ENCODE measurements around the gene PHIP. TPM values are rescaled to one million over a fixed set of nuclear protein-coding genes. Genes with fewer than 3 reads are reported as not detected.

Gene PHIP
- total and polyA plus RNA-seq, 9 donors: 11.2 to 38.5 (median 27.3) TPM

DNA sequence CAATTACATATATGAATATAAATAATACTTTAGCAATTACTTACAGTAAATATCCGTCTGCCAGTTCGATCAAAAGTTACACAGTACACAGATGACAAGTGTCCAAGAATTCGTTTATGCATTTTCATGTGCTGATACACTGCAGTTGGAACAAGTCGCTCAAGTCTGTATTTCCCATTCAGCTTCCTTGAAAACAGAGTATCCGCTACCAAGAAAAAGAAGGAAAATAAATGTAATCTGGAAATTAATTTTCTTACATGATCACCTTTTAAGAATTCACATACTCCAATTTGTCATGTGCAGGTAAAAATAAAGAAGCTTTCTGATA is 35.3 kb downstream of the PHIP start:
- Histone ChIP-seq H3K27me3 (no peaks in the 10 kb centered on the region), H3K36me3 (no peaks in the 10 kb centered on the region), H3K4me3 (no peak overlapping the region), H3K27ac (no peak overlapping the region), H3K4me1 (ENCODE audit: insufficient read depth) (peaks cover 2% of the 10 kb centered on the region), H3K9me3 (no peaks in the 10 kb centered on the region)
- WGBS, 3 donors: 77 to 87% (median 79%) methylated on average over 5 of the region's 5 CpGs
- no peak for TF ChIP-seq POLR2A (IDR thresholded peaks at IDR 0.05)
- no peak for TF ChIP-seq EP300 (IDR thresholded peaks at IDR 0.05)
- TF ChIP-seq, protein P1, sequence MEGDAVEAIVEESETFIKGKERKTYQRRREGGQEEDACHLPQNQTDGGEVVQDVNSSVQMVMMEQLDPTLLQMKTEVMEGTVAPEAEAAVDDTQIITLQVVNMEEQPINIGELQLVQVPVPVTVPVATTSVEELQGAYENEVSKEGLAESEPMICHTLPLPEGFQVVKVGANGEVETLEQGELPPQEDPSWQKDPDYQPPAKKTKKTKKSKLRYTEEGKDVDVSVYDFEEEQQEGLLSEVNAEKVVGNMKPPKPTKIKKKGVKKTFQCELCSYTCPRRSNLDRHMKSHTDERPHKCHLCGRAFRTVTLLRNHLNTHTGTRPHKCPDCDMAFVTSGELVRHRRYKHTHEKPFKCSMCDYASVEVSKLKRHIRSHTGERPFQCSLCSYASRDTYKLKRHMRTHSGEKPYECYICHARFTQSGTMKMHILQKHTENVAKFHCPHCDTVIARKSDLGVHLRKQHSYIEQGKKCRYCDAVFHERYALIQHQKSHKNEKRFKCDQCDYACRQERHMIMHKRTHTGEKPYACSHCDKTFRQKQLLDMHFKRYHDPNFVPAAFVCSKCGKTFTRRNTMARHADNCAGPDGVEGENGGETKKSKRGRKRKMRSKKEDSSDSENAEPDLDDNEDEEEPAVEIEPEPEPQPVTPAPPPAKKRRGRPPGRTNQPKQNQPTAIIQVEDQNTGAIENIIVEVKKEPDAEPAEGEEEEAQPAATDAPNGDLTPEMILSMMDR (IDR thresholded peaks at IDR 0.05): no peak
- no peak for DNase-seq
- intact Hi-C loops (cut with DNase I): no loop called here

GRCh38 chr6:79042088-79042798 is 35.8 kb downstream of the PHIP start:
- no peak for DNase-seq
- Histone ChIP-seq H3K36me3 (no peaks in the 10 kb centered on the region), H3K4me3 (no peak overlapping the region), H3K27ac (no peak overlapping the region), H3K27me3 (no peaks in the 10 kb centered on the region), H3K9me3 (no peaks in the 10 kb centered on the region), H3K4me1 (ENCODE audit: insufficient read depth) (peaks cover 2% of the 10 kb centered on the region)
- no peak for TF ChIP-seq POLR2A (IDR thresholded peaks at IDR 0.05)
- no peak for TF ChIP-seq EP300 (IDR thresholded peaks at IDR 0.05)
- TF ChIP-seq, protein P1 (IDR thresholded peaks at IDR 0.05): no peak
- intact Hi-C loops (cut with DNase I): no loop called here
- 54 to 65% (median 60%) methylated on average over 1 of the region's 1 CpG for WGBS, 3 donors

DNA sequence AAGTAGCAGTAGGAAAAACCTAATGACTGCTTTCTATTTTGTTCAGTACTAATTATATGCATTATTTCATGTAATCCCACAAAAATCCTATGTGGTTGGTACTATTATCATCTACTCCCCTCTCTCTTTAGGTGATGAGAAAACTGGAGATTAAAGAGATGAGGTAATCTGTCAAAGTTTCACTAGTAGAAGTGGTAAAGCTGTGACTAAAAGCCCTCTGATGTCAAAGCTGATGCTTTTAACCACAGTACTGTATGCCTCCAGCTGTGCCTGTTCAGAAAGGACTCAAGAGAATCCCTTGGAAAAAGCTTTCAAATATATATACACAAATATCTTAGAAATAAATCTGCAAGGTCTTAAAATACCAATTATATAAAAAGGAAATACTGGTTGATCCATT is 38.0 kb downstream of the PHIP start:
- Histone ChIP-seq H3K36me3 (no peaks in the 10 kb centered on the region), H3K4me3 (no peak overlapping the region), H3K27me3 (no peaks in the 10 kb centered on the region), H3K27ac (no peak overlapping the region), H3K4me1 (ENCODE audit: insufficient read depth) (no peaks in the 10 kb centered on the region), H3K9me3 (no peaks in the 10 kb centered on the region)
- no peak for DNase-seq
- no peak for TF ChIP-seq EP300 (IDR thresholded peaks at IDR 0.05)
- intact Hi-C loops (cut with DNase I): no loop called here

DNA sequence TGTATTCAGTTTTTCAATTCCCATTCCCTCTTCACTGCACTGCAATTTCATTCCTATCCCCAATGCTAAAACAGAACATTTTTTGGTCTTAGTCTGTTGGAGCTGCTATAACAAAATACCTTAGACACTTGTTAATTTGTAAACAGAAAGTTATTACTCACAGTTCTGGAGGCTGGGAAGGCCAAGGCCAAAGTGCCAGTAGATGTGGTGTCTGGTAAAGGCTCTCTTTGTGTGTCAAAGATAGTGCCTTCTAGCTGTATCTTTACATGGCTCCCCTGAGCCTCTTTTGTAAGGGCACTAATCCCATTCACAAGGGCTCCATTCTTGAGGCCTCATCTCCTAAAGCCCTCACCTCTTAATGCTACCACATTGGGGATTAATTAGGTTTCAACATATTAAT is 40.0 kb downstream of the PHIP start:
- no peaks in the 10 kb centered on the region for H3K36me3 ChIP-seq
- DNase-seq: no peak
- H3K4me3 ChIP-seq: no peak overlapping the region
- no peaks in the 10 kb centered on the region for H3K4me1 ChIP-seq (ENCODE audit: insufficient read depth)
- no peak overlapping the region for H3K27ac ChIP-seq
- H3K27me3 ChIP-seq: no peaks in the 10 kb centered on the region
- intact Hi-C loops (cut with DNase I): no loop called here
- H3K9me3 ChIP-seq: no peaks in the 10 kb centered on the region
- TF ChIP-seq, protein P1 (IDR thresholded peaks at IDR 0.05): no peak
- TF ChIP-seq EP300 (IDR thresholded peaks at IDR 0.05): no peak
- no peak for TF ChIP-seq POLR2A (IDR thresholded peaks at IDR 0.05)

GRCh38 chr6:79034865-79035264 is 43.2 kb downstream of the PHIP start:
- Histone ChIP-seq H3K4me3 (no peak overlapping the region), H3K27ac (no peak overlapping the region), H3K9me3 (no peaks in the 10 kb centered on the region), H3K27me3 (no peaks in the 10 kb centered on the region), H3K4me1 (ENCODE audit: insufficient read depth) (peaks cover 1% of the 10 kb centered on the region), H3K36me3 (no peaks in the 10 kb centered on the region)
- WGBS, 3 donors: 86 to 95% (median 87%) methylated on average over 2 of the region's 2 CpGs
- intact Hi-C loops (cut with DNase I): no loop called here
- DNase-seq: no peak
- TF ChIP-seq POLR2A (IDR thresholded peaks at IDR 0.05) (no peak), EP300 (IDR thresholded peaks at IDR 0.05) (no peak)
